Mesendoderm (in vitro differentiated cells): Measurements from ENCODE around the gene OR4K1.

Experiments used
- DNase-seq: peaks from one replicate; pipeline ENCODE4 v3.0.0; 2013
- H2AK5ac ChIP-seq: 2 replicates; pipeline ENCODE4 v1.6.1; 2013; ENCODE audit warnings: low read length, inconsistent platforms
- H2BK120ac ChIP-seq: 2 replicates; pipeline ENCODE4 v1.6.1; 2013; ENCODE audit warnings: low read depth, mild to moderate bottlenecking, low read length, moderate library complexity, mixed read lengths
- H2BK15ac ChIP-seq: replicated peaks from 2 replicates; pipeline ENCODE4 v1.6.1; 2013; ENCODE audit warnings: low read depth, mild to moderate bottlenecking, moderate library complexity
- H2BK5ac ChIP-seq: 2 replicates; pipeline ENCODE4 v1.6.1; 2013; ENCODE audit warnings: low read length, inconsistent platforms
- H3K18ac ChIP-seq: 2 replicates; pipeline ENCODE4 v1.6.1; 2013; ENCODE audit warnings: mild to moderate bottlenecking, low read length, mixed read lengths
- H3K23ac ChIP-seq: one replicate; pipeline ENCODE4 v1.6.1; 2013; ENCODE audit warnings: low read length
- H3K27ac ChIP-seq: 2 replicates; pipeline ENCODE4 v1.5.1; 2013; ENCODE audit warnings: low read depth, mild to moderate bottlenecking, inconsistent platforms, low read length, moderate library complexity
- H3K27me3 ChIP-seq: 2 replicates; pipeline ENCODE4 v1.6.1; 2013; ENCODE audit warnings: low read length, control low read depth, mild to moderate bottlenecking, inconsistent platforms; ENCODE audit not compliant: insufficient read depth, poor library complexity
- H3K36me3 ChIP-seq: 2 replicates; pipeline ENCODE4 v1.6.1; 2013; ENCODE audit warnings: low read length, inconsistent platforms; ENCODE audit not compliant: control insufficient read depth, insufficient read depth
- H3K4ac ChIP-seq: one replicate; pipeline ENCODE4 v1.6.1; 2013; ENCODE audit warnings: low read depth, mild to moderate bottlenecking, low read length, moderate library complexity
- H3K4me1 ChIP-seq: 2 replicates; pipeline ENCODE4 v1.6.1; 2013; ENCODE audit warnings: low read depth, low read length, inconsistent platforms; ENCODE audit not compliant: control insufficient read depth
- H3K4me2 ChIP-seq: 2 replicates; pipeline ENCODE4 v1.6.1; 2013; ENCODE audit warnings: low read length
- H3K4me3 ChIP-seq: 2 replicates; pipeline ENCODE4 v1.5.1; 2013; ENCODE audit warnings: mild to moderate bottlenecking, low read length
- H3K56ac ChIP-seq: one replicate; pipeline ENCODE4 v1.6.1; 2013; ENCODE audit warnings: low read length
- H3K79me1 ChIP-seq: 2 replicates; pipeline ENCODE4 v1.6.1; 2013; ENCODE audit warnings: low read length, inconsistent platforms
- H3K79me2 ChIP-seq: 2 replicates; pipeline ENCODE4 v1.6.1; 2013; ENCODE audit warnings: mild to moderate bottlenecking, low read length; ENCODE audit not compliant: control insufficient read depth, insufficient read depth
- H3K9ac ChIP-seq: 2 replicates; pipeline ENCODE4 v1.6.1; 2013; ENCODE audit warnings: low read length, inconsistent platforms
- H4K5ac ChIP-seq: one replicate; pipeline ENCODE4 v1.6.1; 2013; ENCODE audit warnings: low read length
- H4K8ac ChIP-seq: one replicate; pipeline ENCODE4 v1.6.1; 2013; ENCODE audit warnings: low read depth, mild to moderate bottlenecking, control low read depth, low read length, moderate library complexity
- WGBS: extraction: QIAGEN DNeasy Blood & Tissue Kit; methylation state at CpG from one replicate; pipeline ENCODE4 v1.1.7; 2013; ENCODE audit warnings: low lambda C conversion rate, missing lambda C conversion rate; ENCODE audit not compliant: insufficient coverage; ENCODE audit errors: extremely low coverage; 5-methylcytosine and 5-hydroxymethylcytosine counted together

Gene OR4K1

GRCh38 chr14:19917243-19917642 is 13.5 kb upstream of the OR4K1 start:
- Histone ChIP-seq H3K23ac (no peak overlapping the region), H3K27me3 (no peaks in the 10 kb centered on the region), H2BK15ac (no peak overlapping the region), H3K79me1 (no peaks in the 10 kb centered on the region), H3K4me2 (no peak overlapping the region), H4K8ac (no peak overlapping the region), H3K4ac (no peak overlapping the region), H3K56ac (no peak overlapping the region), H3K18ac (no peak overlapping the region), H3K4me3 (no peak overlapping the region), H2BK120ac (no peak overlapping the region), H3K9ac (no peak overlapping the region), H4K5ac (no peak overlapping the region), H2AK5ac (no peak overlapping the region), H3K36me3 (no peaks in the 10 kb centered on the region), H3K4me1 (no peaks in the 10 kb centered on the region), H2BK5ac (no peak overlapping the region), H3K27ac (no peak overlapping the region), H3K79me2 (no peaks in the 10 kb centered on the region)
- DNase-seq, result no peak
- WGBS, result no CpG with 5 or more reads among the region's 3 CpGs

- H3K18ac ChIP-seq, result no peak overlapping the region
- H3K4me2 ChIP-seq, result no peak overlapping the region
- no peak overlapping the region for H2AK5ac ChIP-seq
- no peak overlapping the region for H3K23ac ChIP-seq
- H3K36me3 ChIP-seq, result no peaks in the 10 kb centered on the region
- no peaks in the 10 kb centered on the region for H3K79me1 ChIP-seq
- no peaks in the 10 kb centered on the region for H3K79me2 ChIP-seq
- no peak overlapping the region for H2BK15ac ChIP-seq
- no peak overlapping the region for H4K5ac ChIP-seq
- no peak overlapping the region for H3K4me3 ChIP-seq
- no peak overlapping the region for H3K9ac ChIP-seq
- H4K8ac ChIP-seq, result no peak overlapping the region
- H2BK5ac ChIP-seq, result no peak overlapping the region
- H3K56ac ChIP-seq, result no peak overlapping the region
- no peak overlapping the region for H3K27ac ChIP-seq
- WGBS, result no CpG with 5 or more reads among the region's 1 CpG
- H3K4ac ChIP-seq, result no peak overlapping the region
- no peak overlapping the region for H2BK120ac ChIP-seq
- H3K4me1 ChIP-seq, result no peaks in the 10 kb centered on the region
- no peak for DNase-seq
- no peaks in the 10 kb centered on the region for H3K27me3 ChIP-seq
Measured at GRCh38 chr14:19917955-19918518, 12.7 kb upstream of the OR4K1 start.

GRCh38 chr14:19918553-19919264 is 12.0 kb upstream of the OR4K1 start:
- Histone ChIP-seq H3K56ac (no peak overlapping the region), H2BK15ac (no peak overlapping the region), H3K36me3 (no peaks in the 10 kb centered on the region), H4K5ac (no peak overlapping the region), H2AK5ac (no peak overlapping the region), H3K27ac (no peak overlapping the region), H4K8ac (no peak overlapping the region), H3K9ac (no peak overlapping the region), H2BK5ac (no peak overlapping the region), H3K4me1 (no peaks in the 10 kb centered on the region), H3K4me2 (no peak overlapping the region), H2BK120ac (no peak overlapping the region), H3K4me3 (no peak overlapping the region), H3K79me1 (no peaks in the 10 kb centered on the region), H3K27me3 (no peaks in the 10 kb centered on the region), H3K4ac (no peak overlapping the region), H3K79me2 (no peaks in the 10 kb centered on the region), H3K18ac (no peak overlapping the region), H3K23ac (no peak overlapping the region)
- no peak for DNase-seq
- 100% methylated on average over 1 of the region's 4 CpGs for WGBS

- Histone ChIP-seq H2BK120ac (no peak within 1 kb of the TSS), H3K9ac (no peak within 1 kb of the TSS), H3K4me2 (no peak within 1 kb of the TSS), H3K18ac (no peak within 1 kb of the TSS), H3K36me3 (no peaks in the 10 kb centered on the region), H4K5ac (no peak within 1 kb of the TSS), H3K79me2 (no peaks in the 10 kb centered on the region), H2AK5ac (no peak within 1 kb of the TSS), H3K4me3 (no peak within 1 kb of the TSS), H3K4ac (no peak within 1 kb of the TSS), H3K56ac (no peak within 1 kb of the TSS), H3K23ac (no peak within 1 kb of the TSS), H3K27ac (no peak within 1 kb of the TSS), H3K27me3 (no peaks in the 10 kb centered on the region), H4K8ac (no peak within 1 kb of the TSS), H3K4me1 (no peaks in the 10 kb centered on the region), H3K79me1 (no peaks in the 10 kb centered on the region), H2BK15ac (no peak within 1 kb of the TSS), H2BK5ac (no peak within 1 kb of the TSS)
- DNase-seq, result no peak
Measured at GRCh38 chr14:19920021-19920657, 10.6 kb upstream of the OR4K1 start, which contains the start of gene OR4K5. Gene OR4K5 (plus strand): TSS chr14:19920607. CDS start chr14:19920607, 0 bp downstream.

GRCh38 chr14:19941668-19942067 is 11.0 kb downstream of the OR4K1 start:
- Histone ChIP-seq H3K9ac (no peak overlapping the region), H3K4me3 (no peak overlapping the region), H3K4ac (no peak overlapping the region), H2AK5ac (no peak overlapping the region), H3K27ac (no peak overlapping the region), H3K4me2 (no peak overlapping the region), H3K36me3 (no peaks in the 10 kb centered on the region), H3K79me2 (no peaks in the 10 kb centered on the region), H3K23ac (no peak overlapping the region), H3K18ac (no peak overlapping the region), H4K8ac (no peak overlapping the region), H2BK120ac (no peak overlapping the region), H3K56ac (no peak overlapping the region), H3K79me1 (no peaks in the 10 kb centered on the region), H2BK5ac (no peak overlapping the region), H2BK15ac (no peak overlapping the region), H4K5ac (no peak overlapping the region), H3K4me1 (no peaks in the 10 kb centered on the region), H3K27me3 (no peaks in the 10 kb centered on the region)
- no CpG with 5 or more reads among the region's 1 CpG for WGBS
- DNase-seq, result no peak
